ENCODE data around the gene BACE2. TPM values are rescaled to one million over a fixed set of nuclear protein-coding genes. Genes with fewer than 3 reads are reported as not detected.

Gene BACE2
- total RNA-seq, 1 experiment from 2014 or later: 40.8 TPM

GRCh38 chr21:41245509-41246135 is 77.7 kb downstream of the BACE2 start:
- Histone ChIP-seq H3K4me2 (no peak overlapping the region), H3K9me2 (ENCODE audit: insufficient read depth) (no peaks in the 10 kb centered on the region), H4K20me1 (ENCODE audit: insufficient read depth) (no peaks in the 10 kb centered on the region), H3K79me2 (ENCODE audit: low read depth) (no peaks in the 10 kb centered on the region), H3F3A (ENCODE audit: insufficient read depth, low read depth) (no peaks in the 10 kb centered on the region), H3K27ac (no peak overlapping the region), H3K4me3 (no peak overlapping the region), H3K9me3 (ENCODE audit: insufficient read depth, low read depth) (no peaks in the 10 kb centered on the region), H3K27me3 (ENCODE audit: insufficient read depth, low read depth) (no peaks in the 10 kb centered on the region), H3K4me1 (replicated peaks; ENCODE audit: insufficient read depth) (no peaks in the 10 kb centered on the region), H3K36me3 (ENCODE audit: low read depth) (no peaks in the 10 kb centered on the region), H2AFZ (no peak overlapping the region)
- TF ChIP-seq EZH2 (IDR thresholded peaks at IDR 0.05; ENCODE audit: low read depth) (no peak), CTCF (conservative IDR thresholded peaks at IDR 0.05) (no peak)
- ChIA-PET POLR2A (ENCODE audit: unreplicated experiment) (no interaction called here), CTCF (no interaction called here)
- intact Hi-C loops (cut with micrococcal nuclease; ENCODE audit: unreplicated experiment): no loop called here
- DNase-seq: no peak
- BruUV-seq (replicated peaks): no TSS peak

- BruUV-seq (replicated peaks): no TSS peak
- ChIA-PET POLR2A (ENCODE audit: unreplicated experiment) (no interaction called here), CTCF (no interaction called here)
- H3K4me2 ChIP-seq: no peak overlapping the region
- DNase-seq: no peak
- H3K36me3 ChIP-seq (ENCODE audit: low read depth): no peaks in the 10 kb centered on the region
- H3K4me3 ChIP-seq: no peak overlapping the region
- H2AFZ ChIP-seq: no peak overlapping the region
- H3K27ac ChIP-seq: no peak overlapping the region
- TF ChIP-seq EZH2 (IDR thresholded peaks at IDR 0.05; ENCODE audit: low read depth): no peak
- TF ChIP-seq CTCF (conservative IDR thresholded peaks at IDR 0.05): no peak
- no peaks in the 10 kb centered on the region for H3K27me3 ChIP-seq (ENCODE audit: insufficient read depth, low read depth)
- H3K79me2 ChIP-seq (ENCODE audit: low read depth): no peaks in the 10 kb centered on the region
- H4K20me1 ChIP-seq (ENCODE audit: insufficient read depth): no peaks in the 10 kb centered on the region
- intact Hi-C loops (cut with micrococcal nuclease; ENCODE audit: unreplicated experiment): no loop called here
- no peaks in the 10 kb centered on the region for H3K4me1 ChIP-seq (replicated peaks; ENCODE audit: insufficient read depth)
- no peaks in the 10 kb centered on the region for H3F3A ChIP-seq (ENCODE audit: insufficient read depth, low read depth)
- H3K9me2 ChIP-seq (ENCODE audit: insufficient read depth): no peaks in the 10 kb centered on the region
- H3K9me3 ChIP-seq (ENCODE audit: insufficient read depth, low read depth): no peaks in the 10 kb centered on the region
These were observed 78.8 kb downstream of the BACE2 start for GRCh38 chr21:41246808-41247207.

GRCh38 chr21:41247561-41248545 is 79.9 kb downstream of the BACE2 start:
- Histone ChIP-seq H3K79me2 (ENCODE audit: low read depth) (no peaks in the 10 kb centered on the region), H3K4me2 (no peak overlapping the region), H3K4me3 (no peak overlapping the region), H3K9me2 (ENCODE audit: insufficient read depth) (no peaks in the 10 kb centered on the region), H3K9me3 (ENCODE audit: insufficient read depth, low read depth) (no peaks in the 10 kb centered on the region), H4K20me1 (ENCODE audit: insufficient read depth) (no peaks in the 10 kb centered on the region), H3K27ac (no peak overlapping the region), H3F3A (ENCODE audit: insufficient read depth, low read depth) (no peaks in the 10 kb centered on the region), H2AFZ (no peak overlapping the region), H3K4me1 (replicated peaks; ENCODE audit: insufficient read depth) (no peaks in the 10 kb centered on the region), H3K36me3 (ENCODE audit: low read depth) (no peaks in the 10 kb centered on the region), H3K27me3 (ENCODE audit: insufficient read depth, low read depth) (no peaks in the 10 kb centered on the region)
- intact Hi-C loops (cut with micrococcal nuclease; ENCODE audit: unreplicated experiment): no loop called here
- TF ChIP-seq EZH2 (IDR thresholded peaks at IDR 0.05; ENCODE audit: low read depth) (no peak), CTCF (conservative IDR thresholded peaks at IDR 0.05) (no peak)
- BruUV-seq (replicated peaks): no TSS peak
- ChIA-PET CTCF (no interaction called here), POLR2A (ENCODE audit: unreplicated experiment) (no interaction called here)
- no peak for DNase-seq
